22Rv1 (cell line): ENCODE results near the gene VSIG8.

Source experiments
- H3K27ac ChIP-seq: fragments of 450-650 bp; 2 replicates; pipeline ENCODE4 v1.5.1; 2017
- ZFX ChIP-seq: fragments of 450-650 bp; IDR thresholded peaks from 2 replicates; pipeline ENCODE4 v1.6.1; 2017; ENCODE audit warnings: antibody characterized with exemption, borderline replicate concordance
- TF ChIP-seq, protein P1 (sequence below): fragments of 450-650 bp; IDR thresholded peaks from 2 replicates; pipeline ENCODE4 v1.5.1; 2017; ENCODE audit warnings: mild to moderate bottlenecking

The VSIG8 gene

DNA sequence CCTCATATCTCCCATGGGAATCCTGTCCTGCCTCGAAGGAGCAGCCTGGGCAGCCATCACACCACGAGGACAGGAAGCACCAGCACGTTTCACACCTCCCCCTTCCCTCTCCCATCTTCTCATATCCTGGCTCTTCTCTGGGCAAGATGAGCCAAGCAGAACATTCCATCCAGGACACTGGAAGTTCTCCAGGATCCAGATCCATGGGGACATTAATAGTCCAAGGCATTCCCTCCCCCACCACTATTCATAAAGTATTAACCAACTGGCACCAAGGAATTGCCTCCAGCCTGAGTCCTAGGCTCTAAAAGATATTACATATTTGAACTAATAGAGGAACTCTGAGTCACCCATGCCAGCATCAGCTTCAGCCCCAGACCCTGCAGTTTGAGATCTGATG lies 27.1 kb downstream of the VSIG8 start:
- no peak for TF ChIP-seq ZFX
- TF ChIP-seq, protein P1, sequence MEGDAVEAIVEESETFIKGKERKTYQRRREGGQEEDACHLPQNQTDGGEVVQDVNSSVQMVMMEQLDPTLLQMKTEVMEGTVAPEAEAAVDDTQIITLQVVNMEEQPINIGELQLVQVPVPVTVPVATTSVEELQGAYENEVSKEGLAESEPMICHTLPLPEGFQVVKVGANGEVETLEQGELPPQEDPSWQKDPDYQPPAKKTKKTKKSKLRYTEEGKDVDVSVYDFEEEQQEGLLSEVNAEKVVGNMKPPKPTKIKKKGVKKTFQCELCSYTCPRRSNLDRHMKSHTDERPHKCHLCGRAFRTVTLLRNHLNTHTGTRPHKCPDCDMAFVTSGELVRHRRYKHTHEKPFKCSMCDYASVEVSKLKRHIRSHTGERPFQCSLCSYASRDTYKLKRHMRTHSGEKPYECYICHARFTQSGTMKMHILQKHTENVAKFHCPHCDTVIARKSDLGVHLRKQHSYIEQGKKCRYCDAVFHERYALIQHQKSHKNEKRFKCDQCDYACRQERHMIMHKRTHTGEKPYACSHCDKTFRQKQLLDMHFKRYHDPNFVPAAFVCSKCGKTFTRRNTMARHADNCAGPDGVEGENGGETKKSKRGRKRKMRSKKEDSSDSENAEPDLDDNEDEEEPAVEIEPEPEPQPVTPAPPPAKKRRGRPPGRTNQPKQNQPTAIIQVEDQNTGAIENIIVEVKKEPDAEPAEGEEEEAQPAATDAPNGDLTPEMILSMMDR: no peak
- no peak overlapping the region for H3K27ac ChIP-seq

- TF ChIP-seq, protein P1: no peak
- no peak for TF ChIP-seq ZFX
- no peak overlapping the region for H3K27ac ChIP-seq
Measured at GRCh38 chr1:159832309-159832708, 30.1 kb downstream of the VSIG8 start.

- TF ChIP-seq, protein P1: no peak
- no peak for TF ChIP-seq ZFX
- H3K27ac ChIP-seq: no peak overlapping the region
Measured at GRCh38 chr1:159831412-159832141, 30.9 kb downstream of the VSIG8 start.

DNA sequence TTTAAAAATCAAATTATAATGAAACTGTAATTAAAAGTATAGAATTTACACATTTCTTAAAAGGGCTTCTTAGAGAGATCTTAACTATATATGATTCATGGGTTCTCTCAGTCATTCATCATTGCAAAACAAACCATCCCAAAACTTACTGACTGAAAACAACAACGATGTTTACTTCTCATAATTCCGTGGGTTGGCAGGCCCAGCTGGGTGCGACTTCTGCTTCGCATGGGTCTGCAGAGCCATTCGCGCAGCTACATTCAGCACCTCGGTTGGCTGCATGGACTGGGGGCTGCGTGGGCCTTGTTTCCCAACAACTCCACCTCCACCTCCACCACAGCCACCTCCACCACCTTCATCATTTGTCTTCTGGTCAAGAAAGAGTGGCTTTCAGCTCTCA lies 31.7 kb downstream of the VSIG8 start:
- TF ChIP-seq, protein P1: no peak
- TF ChIP-seq ZFX: no peak

GRCh38 chr1:159829822-159830465 lies 32.5 kb downstream of the VSIG8 start:
- no peak overlapping the region for H3K27ac ChIP-seq
- no peak for TF ChIP-seq ZFX
- TF ChIP-seq, protein P1: no peak

More for the DNA sequence above, 31.7 kb downstream of the VSIG8 start:
- H3K27ac ChIP-seq: no peak overlapping the region

DNA sequence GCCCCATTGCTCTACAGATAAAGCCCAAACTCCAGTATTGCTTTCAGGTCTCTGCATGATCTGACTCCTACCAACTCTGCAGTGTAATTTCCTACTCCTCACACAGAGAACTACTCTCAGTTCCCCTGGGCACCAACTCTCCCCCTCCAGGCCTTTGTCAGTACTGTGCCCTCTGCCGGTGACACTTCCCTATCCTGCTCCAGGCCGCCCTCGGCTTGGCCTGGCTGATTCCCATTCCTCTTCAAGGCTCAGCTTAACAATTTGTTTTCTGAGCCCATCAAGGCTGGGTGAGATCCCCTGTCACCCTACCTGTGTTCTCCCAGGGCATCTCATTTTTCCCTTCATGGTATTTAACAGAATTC lies 33.2 kb downstream of the VSIG8 start:
- H3K27ac ChIP-seq: no peak overlapping the region
- TF ChIP-seq, protein P1: peak; percentile 80
- no peak for TF ChIP-seq ZFX

DNA sequence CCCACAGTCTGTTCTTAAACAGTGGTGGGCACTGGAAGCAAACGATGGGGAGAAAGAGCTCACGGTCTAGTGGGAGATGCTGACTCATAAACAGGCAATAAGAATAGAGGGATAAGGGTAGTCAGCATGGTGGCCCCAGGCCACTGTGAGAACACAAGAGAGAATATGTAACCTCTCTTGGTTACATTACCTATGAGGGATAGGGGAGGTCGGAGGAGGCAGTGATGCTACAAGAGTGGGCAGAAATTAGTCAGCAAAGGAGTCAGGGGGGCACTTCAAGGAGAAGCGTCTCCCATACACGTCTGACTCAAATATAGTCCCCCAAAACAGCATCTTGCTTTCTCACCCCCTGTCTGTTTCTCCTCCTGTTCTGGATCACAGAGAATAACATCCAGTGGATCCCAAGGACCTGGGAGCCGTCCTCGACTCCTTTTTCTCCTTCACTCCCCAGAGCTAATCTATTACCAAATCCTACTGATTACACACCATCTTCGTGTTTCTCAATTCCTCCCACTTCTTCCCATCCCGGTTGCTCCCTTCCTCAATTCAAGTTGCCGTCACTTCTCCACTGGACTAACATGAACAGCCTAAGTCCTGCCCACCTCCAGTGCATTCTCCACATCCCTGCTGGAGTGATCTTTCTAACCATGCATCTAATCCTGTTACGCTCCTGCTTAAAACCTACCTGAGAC lies 33.7 kb downstream of the VSIG8 start:
- no peak overlapping the region for H3K27ac ChIP-seq
- no peak for TF ChIP-seq ZFX
- TF ChIP-seq, protein P1: no peak
